Fibroblast of the conjunctiva (primary cell): ENCODE data around the gene HPSE.
"Not testable (repeated sequence)": the region's sequence is repeated elsewhere in the genome, so short reads cannot be mapped to it uniquely, and the experiment has no call there.

Experiments
- DNase-seq: peaks from one replicate; pipeline ENCODE4 v3.0.0-alpha.2; 2010; ENCODE audit warnings: low read depth

Gene HPSE

DNA sequence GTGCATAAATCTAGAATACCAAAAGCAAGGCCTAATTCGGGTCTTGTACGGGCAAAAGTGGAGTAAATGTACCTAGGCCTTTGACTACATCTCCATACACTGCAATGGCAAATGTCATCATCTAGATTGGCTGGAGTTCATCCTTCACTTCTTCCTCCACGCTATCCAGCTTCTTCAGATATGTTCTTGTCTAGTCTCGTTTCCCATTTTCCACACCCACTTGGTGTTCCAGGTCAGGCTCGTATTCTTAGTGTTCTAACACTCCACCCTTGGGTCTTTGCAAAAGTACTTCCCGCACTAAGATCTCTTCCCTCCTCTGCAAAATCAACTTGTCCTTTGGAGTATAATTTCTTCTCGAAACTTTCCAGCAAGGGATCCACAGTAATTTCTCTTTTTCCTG lies 51.5 kb downstream of the HPSE start:
- DNase-seq, result no peak

DNA sequence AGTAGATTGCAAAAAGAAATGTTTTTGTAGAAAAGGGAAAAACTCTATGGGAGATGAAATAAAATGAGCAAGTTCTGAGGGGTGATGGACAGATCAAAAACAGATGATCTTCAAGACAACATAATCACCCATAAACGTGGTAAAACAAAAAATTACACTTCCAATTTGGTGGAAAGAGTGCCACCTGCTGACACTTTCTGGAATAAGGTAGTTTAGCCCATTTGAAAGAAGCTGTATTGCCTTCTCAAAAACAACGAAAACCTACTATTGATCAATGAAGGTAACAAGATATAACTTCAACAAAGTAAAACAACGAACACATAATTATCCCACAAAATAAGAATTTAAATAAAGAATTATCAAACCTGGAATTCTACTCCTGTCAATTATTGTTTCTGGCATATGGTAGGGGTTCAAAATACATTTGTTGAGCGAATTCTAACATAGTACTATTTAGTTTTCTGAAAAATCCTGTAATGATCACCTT lies 52.6 kb downstream of the HPSE start:
- DNase-seq, result peak; percentile 51

DNA sequence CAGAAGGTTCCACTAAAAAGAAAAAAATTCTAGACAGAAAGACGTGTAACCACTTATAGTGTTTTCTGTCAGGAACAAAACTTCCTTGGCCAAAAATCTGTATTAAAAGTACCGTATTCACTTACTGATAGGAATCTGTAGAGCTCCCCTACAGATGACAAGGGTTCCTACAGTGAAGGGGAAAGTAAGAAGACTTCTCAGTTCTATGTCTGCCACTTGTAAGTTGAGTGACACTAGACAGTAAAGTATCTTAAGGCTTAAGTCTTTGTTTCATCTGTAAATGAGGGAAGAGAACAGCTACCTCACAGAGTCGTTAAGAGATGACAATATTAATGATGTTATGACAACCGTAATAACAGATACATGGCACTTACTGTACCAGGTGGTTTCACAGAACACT lies 53.3 kb downstream of the HPSE start:
- DNase-seq, result no peak

GRCh38 chr4:83276299-83277040 lies 58.2 kb downstream of the HPSE start:
- DNase-seq, result no peak

- not testable (repeated sequence) for DNase-seq
These were observed 60.7 kb downstream of the HPSE start for GRCh38 chr4:83273926-83274325.

GRCh38 chr4:83272900-83273299 lies 61.7 kb downstream of the HPSE start:
- DNase-seq, result no peak

DNA sequence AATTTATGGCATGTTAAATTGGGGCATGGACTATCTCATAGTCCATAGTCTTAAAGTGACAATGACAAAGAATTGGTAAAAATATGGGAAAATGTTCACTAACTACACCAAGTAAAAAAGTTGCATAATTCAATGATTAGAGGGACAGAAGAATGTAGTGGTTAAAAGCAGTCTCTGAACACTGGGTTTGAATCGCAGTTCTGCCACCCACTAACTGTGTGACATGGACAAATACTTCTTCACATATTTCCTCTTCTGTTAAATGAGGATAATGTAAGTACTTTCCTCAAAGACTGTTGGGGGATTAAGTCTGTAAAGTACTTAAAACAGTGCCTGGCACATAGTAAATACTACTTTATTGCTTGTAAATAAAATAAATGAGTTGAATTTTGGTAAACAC lies 65.4 kb downstream of the HPSE start:
- no peak for DNase-seq

DNA sequence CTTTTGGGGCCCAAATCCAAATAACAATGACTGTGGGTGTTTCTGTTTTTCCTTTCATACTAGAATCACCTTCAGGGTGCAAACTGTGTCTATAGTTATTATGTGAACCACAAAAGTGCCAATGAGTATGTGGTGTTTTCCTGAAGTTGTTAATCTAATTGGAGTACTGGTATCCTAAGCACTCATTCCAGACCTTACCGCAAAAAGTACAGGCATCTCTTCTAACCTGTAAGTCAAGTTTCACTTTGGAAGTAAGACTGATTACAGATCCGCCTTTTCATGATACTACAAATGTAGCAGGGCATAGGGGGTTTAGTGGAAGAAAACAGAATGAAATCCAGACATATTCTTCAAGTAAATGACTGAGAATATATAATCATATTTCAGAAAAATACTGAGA lies 66.2 kb downstream of the HPSE start:
- no peak for DNase-seq

DNA sequence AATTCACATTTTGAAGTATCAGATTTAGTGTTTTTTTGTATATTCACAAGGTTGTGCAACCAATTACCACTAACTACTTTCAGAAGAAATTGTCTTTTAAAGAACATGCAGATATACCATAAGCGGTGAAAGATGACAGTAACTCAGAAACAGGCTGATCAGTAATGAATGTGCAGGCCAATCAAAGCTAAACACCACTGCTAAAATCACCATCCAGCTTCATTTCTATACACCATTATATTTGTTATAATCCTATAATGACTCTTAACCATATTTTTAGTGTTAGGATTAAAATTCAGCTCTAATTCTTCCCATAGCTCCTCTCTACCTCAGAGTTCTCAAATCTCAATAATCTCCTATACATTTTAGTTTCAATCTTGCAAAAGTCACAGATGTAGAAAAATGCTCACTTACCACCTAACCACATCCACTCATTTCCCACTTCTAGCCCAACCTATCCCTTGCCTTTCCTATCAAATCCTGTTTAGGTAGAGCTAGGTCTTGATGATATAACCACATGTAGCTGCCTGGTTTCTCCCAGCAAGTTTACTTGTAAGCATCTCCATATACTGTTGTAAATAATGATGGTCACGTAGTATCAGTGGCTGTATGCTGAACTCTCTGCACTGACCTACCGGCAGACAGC lies 66.7 kb downstream of the HPSE start:
- DNase-seq, result no peak

- peak; percentile 92 for DNase-seq
These were observed 67.4 kb downstream of the HPSE start for GRCh38 chr4:83267121-83267829.

- DNase-seq, result no peak
These were observed 68.0 kb downstream of the HPSE start for GRCh38 chr4:83266689-83267088.

DNA sequence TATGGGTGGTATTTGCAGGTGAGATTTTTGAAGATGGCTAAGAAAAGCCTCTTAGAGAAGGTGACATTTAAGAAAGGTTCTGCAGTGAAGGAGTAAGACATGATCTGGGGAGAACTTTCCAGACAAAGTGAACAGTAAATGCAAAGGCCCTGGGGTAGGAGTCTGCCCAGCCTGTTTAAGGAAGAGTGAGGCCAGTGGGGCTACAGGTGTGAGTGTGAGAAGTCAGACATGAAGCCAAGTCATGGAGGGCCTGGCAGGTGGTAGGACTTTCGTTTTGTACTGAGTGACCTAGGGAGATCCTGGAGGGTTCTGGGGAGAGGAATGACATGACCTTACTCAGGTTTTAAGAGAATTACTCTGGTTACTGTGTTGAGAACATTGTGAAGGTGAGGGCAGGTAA lies 71.5 kb downstream of the HPSE start:
- no peak for DNase-seq

DNA sequence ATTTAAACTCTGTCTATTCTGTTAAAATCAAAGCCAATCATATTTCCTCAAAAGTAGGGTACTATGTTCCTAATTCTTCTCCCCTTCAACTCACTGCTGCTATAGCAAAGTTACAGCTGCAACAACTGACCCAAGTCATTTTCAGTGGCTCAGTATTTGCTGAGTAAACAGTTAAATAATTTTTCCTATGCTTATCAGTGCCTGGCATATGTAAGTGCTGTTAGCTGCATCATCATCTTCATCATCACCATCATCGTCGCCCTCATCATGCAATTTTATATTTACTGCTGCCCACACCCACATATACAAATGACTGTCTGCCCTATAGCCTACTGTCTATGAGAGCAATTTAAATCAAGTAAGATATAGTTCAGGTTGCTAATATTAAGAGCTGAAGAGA lies 72.0 kb downstream of the HPSE start:
- no peak for DNase-seq

DNA sequence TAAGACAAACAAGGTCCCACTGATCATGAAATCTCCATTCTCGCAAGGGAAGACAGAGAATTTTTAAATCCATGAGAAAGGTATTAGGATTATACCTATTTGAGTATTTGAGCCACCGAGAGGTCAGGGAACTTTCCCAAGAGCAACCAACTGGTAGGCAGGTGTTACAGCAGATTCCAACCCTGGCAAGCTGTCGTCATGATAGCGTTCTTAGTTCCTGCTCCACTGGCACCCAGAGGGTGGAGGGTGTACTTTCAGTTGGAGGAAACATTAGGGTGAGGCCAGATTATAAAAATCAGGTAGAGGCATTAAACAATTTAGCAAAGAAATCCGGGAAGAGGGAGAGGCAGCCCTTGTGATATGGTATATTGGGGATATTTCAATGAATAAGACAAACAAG lies 73.3 kb downstream of the HPSE start:
- no peak for DNase-seq

DNA sequence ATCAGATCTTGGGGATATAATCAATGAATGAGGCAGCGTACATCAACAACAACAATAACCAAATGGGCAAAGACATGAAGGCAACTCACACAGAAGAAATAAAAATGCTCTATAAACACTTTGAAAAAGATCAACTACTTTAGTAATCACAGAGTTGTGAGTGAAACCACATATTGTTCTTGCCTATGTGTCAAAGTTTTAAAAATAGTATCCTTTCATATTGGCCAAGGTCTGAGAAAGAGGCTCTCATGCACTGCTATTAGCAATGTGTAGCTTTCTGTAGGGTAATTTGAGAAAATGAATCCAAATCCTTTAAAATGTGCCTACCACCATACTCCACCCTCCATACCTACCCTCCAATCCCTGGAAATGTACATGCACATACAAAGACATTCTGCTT lies 75.1 kb downstream of the HPSE start:
- DNase-seq, result no peak

- DNase-seq, result no peak
These were observed 76.2 kb downstream of the HPSE start for GRCh38 chr4:83258461-83258860.

- DNase-seq, result no peak
These were observed 76.8 kb downstream of the HPSE start for GRCh38 chr4:83257811-83258210.

- peak; percentile 92 for DNase-seq
These were observed 79.1 kb downstream of the HPSE start for GRCh38 chr4:83255584-83255983.

GRCh38 chr4:83252782-83253405 lies 81.8 kb downstream of the HPSE start:
- DNase-seq, result peak; percentile 64

GRCh38 chr4:83251447-83251830 lies 83.2 kb downstream of the HPSE start:
- DNase-seq, result no peak

DNA sequence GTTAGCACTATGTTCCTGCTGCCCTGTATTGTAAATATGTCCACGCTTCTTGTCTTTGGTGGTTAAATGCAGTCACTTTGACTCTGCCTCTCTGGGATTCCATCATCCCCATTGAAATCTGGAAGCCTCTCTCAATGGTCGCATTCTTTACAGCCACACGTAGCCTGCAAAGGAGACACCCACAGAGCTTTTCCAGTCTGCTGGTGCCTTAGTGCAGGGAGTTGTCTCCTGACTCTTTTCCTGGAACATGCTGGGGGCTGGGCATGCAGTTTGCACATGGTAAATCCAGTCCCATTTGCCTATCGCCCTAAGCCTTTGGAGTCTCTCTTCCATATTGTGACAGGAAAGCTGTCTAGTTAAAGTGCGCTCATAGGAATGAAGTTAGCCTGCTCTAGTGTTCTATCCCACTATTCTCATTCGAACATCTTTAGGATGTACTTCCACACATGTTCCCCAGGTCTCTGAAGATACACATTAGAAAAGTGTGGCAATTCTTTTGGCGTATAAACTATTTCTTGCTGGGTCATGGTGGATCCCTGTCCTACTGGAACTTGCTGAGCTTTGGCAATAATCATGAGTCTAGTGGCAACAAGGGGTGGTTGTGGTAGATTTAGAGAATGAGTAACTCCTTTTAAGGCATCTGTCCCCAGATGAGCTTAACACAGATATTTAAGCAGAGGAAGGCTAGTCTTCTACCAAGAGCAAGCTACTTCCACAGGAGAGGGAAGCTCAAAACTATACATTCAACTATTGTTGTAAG lies 83.8 kb downstream of the HPSE start:
- no peak for DNase-seq

GRCh38 chr4:83248486-83248885 lies 86.2 kb downstream of the HPSE start:
- DNase-seq, result no peak
